Rectal smooth muscle tissue (tissue), 1 donor: ENCODE measurements around the gene TRIM22.

Experiments
- H3K27ac ChIP-seq: one replicate; pipeline ENCODE4 v1.7.0; 2013; ENCODE audit warnings: low read depth, low read length, inconsistent platforms
- H3K27me3 ChIP-seq: one replicate; pipeline ENCODE4 v1.7.0; 2013; ENCODE audit warnings: low read length; ENCODE audit not compliant: control insufficient read depth, insufficient read depth
- H3K36me3 ChIP-seq: one replicate; pipeline ENCODE4 v1.7.0; 2013; ENCODE audit warnings: low read length; ENCODE audit not compliant: control insufficient read depth, insufficient read depth
- H3K4me1 ChIP-seq: one replicate; pipeline ENCODE4 v1.7.0; 2013; ENCODE audit warnings: low read length; ENCODE audit not compliant: control insufficient read depth, insufficient read depth
- H3K4me3 ChIP-seq: one replicate; pipeline ENCODE4 v1.7.0; 2013; ENCODE audit warnings: low read length
- H3K9ac ChIP-seq: one replicate; pipeline ENCODE4 v1.7.0; 2013; ENCODE audit warnings: low read length

Gene TRIM22

DNA sequence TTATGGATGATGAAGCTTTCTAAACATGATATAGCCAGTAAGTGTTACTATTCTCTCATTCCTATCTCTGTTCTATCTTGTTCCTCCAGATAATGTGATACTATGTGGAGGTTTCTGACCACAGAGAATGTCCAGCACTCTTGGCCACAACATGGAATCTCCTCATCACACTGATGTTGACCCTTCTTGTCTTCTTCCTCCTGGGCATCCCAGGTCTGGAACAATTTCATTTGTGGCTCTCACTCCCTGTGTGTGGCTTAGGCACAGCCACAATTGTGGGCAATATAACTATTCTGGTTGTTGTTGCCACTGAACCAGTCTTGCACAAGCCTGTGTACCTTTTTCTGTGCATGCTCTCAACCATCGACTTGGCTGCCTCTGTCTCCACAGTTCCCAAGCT is 36.8 kb downstream of the TRIM22 start:
- no peak overlapping the region for H3K9ac ChIP-seq
- H3K27ac ChIP-seq, result no peak overlapping the region
- no peaks in the 10 kb centered on the region for H3K4me1 ChIP-seq
- no peak overlapping the region for H3K4me3 ChIP-seq
- H3K27me3 ChIP-seq, result no peaks in the 10 kb centered on the region
- no peaks in the 10 kb centered on the region for H3K36me3 ChIP-seq

- no peaks in the 10 kb centered on the region for H3K27me3 ChIP-seq
- H3K27ac ChIP-seq, result no peak overlapping the region
- no peaks in the 10 kb centered on the region for H3K36me3 ChIP-seq
- no peak overlapping the region for H3K9ac ChIP-seq
- no peak overlapping the region for H3K4me3 ChIP-seq
- H3K4me1 ChIP-seq, result no peaks in the 10 kb centered on the region
Measured at GRCh38 chr11:5727691-5728090, 38.1 kb downstream of the TRIM22 start.

GRCh38 chr11:5736396-5736795 is 46.8 kb downstream of the TRIM22 start, which contains the start of gene OR56B1:
Gene OR56B1, plus strand, starts transcription at chr11:5736448. Its CDS starts 69 bp downstream, at chr11:5736517.
- Histone ChIP-seq H3K4me1 (no peaks in the 10 kb centered on the region), H3K27me3 (no peaks in the 10 kb centered on the region), H3K36me3 (no peaks in the 10 kb centered on the region), H3K9ac (no peak within 1 kb of the TSS), H3K27ac (no peak within 1 kb of the TSS), H3K4me3 (no peak within 1 kb of the TSS)

DNA sequence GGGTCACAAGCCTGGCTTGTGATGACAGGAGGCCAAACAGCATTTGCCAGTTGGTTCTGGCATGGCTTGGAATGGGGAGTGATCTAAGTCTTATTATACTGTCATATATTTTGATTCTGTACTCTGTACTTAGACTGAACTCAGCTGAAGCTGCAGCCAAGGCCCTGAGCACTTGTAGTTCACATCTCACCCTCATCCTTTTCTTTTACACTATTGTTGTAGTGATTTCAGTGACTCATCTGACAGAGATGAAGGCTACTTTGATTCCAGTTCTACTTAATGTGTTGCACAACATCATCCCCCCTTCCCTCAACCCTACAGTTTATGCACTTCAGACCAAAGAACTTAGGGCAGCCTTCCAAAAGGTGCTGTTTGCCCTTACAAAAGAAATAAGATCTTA is 47.5 kb downstream of the TRIM22 start:
- H3K36me3 ChIP-seq, result no peaks in the 10 kb centered on the region
- no peak overlapping the region for H3K9ac ChIP-seq
- H3K4me1 ChIP-seq, result no peaks in the 10 kb centered on the region
- H3K27me3 ChIP-seq, result no peaks in the 10 kb centered on the region
- no peak overlapping the region for H3K27ac ChIP-seq
- H3K4me3 ChIP-seq, result no peak overlapping the region

GRCh38 chr11:5737670-5738392 is 48.2 kb downstream of the TRIM22 start:
- Histone ChIP-seq H3K4me1 (no peaks in the 10 kb centered on the region), H3K27me3 (no peaks in the 10 kb centered on the region), H3K9ac (no peak overlapping the region), H3K36me3 (no peaks in the 10 kb centered on the region), H3K27ac (no peak overlapping the region), H3K4me3 (no peak overlapping the region)

- no peak overlapping the region for H3K4me3 ChIP-seq
- H3K27me3 ChIP-seq, result no peaks in the 10 kb centered on the region
Measured at GRCh38 chr11:5738431-5738830, 48.8 kb downstream of the TRIM22 start.

DNA sequence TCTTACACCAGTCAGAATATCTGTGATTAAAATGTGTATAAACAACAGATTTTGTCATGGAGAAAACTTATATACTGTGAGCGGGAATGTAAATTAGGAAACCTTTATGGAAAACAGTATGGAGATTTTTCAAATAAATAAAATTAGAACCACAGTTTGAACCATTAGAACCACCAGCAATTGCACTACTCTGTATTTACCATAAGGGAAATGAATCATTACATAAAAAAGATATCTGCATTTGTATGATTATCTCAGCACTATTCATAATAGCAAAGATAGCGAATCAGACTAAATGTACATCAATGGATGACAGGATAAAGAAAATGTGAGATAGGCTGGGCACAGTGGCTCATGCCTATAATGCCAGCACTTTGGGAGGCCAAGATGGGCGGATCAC is 57.0 kb downstream of the TRIM22 start:
- Histone ChIP-seq H3K4me1 (no peaks in the 10 kb centered on the region), H3K27ac (no peak overlapping the region), H3K4me3 (no peak overlapping the region), H3K9ac (no peak overlapping the region), H3K36me3 (no peaks in the 10 kb centered on the region), H3K27me3 (no peaks in the 10 kb centered on the region)

More at GRCh38 chr11:5738431-5738830, 48.8 kb downstream of the TRIM22 start:
- no peaks in the 10 kb centered on the region for H3K36me3 ChIP-seq
- no peak overlapping the region for H3K9ac ChIP-seq
- H3K27ac ChIP-seq, result no peak overlapping the region
- H3K4me1 ChIP-seq, result no peaks in the 10 kb centered on the region

DNA sequence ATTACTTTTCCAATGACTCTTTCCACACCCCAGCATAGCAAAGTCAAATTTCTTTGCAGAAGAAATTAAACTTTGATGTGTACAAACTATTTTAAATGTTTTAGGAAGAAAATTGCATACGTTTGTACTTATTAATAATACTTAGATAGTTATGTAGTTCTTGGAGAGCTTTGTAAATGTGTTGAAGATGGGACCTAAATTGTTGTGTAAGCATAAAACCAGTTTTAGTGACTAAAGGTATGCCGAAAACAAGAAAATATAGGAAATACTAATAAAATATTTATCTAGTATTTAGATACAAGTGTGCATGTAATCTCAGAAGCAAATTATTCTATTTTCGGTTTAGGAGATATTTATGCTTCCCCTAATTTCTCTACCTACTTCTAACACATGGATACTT is 60.2 kb downstream of the TRIM22 start:
- H3K4me3 ChIP-seq, result no peak overlapping the region
- no peaks in the 10 kb centered on the region for H3K36me3 ChIP-seq

DNA sequence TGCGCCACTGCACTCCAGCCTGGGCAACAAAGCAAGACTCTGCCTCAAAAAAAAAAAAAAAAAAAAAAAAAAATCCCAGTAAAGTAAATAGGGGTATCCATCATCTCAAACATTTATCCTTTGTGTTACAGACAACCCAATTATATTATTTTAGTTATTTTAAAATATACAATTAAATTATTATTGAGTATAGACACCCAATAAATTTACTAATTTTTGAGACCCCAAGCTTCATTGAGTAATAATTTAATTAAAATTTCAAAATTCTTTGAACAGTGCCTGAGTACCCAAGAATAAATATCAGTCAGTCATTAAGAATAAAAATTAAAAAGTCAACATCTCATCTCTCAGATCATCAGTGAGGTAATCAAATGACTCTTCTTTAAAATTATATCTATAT is 64.4 kb downstream of the TRIM22 start, which contains the start of gene OR52N4:
Gene OR52N4 (plus strand): TSS at position 301 of the 400 bp plus-strand sequence. CDS start 498 bp downstream, outside the sequence.
- Histone ChIP-seq H3K36me3 (no peaks in the 10 kb centered on the region), H3K4me1 (no peaks in the 10 kb centered on the region), H3K9ac (no peak within 1 kb of the TSS), H3K4me3 (no peak within 1 kb of the TSS), H3K27ac (no peak within 1 kb of the TSS), H3K27me3 (no peaks in the 10 kb centered on the region)

More for the DNA sequence above, 60.2 kb downstream of the TRIM22 start:
- Histone ChIP-seq H3K27me3 (no peaks in the 10 kb centered on the region), H3K9ac (no peak overlapping the region), H3K27ac (no peak overlapping the region), H3K4me1 (no peaks in the 10 kb centered on the region)
